ENCODE data around the gene CEP70. TPM values are rescaled to one million over a fixed set of nuclear protein-coding genes. Genes with fewer than 3 reads are reported as not detected.
A peak's percentile ranks its signal among the peaks of the same experiment; 100 is the strongest.
"Not testable (repeated sequence)": the region's sequence is repeated elsewhere in the genome, so short reads cannot be mapped to it uniquely, and the experiment has no call there.

Gene CEP70
- total and polyA plus RNA-seq, 4 donors, result 6.9 to 26.5 (median 9.1) TPM

DNA sequence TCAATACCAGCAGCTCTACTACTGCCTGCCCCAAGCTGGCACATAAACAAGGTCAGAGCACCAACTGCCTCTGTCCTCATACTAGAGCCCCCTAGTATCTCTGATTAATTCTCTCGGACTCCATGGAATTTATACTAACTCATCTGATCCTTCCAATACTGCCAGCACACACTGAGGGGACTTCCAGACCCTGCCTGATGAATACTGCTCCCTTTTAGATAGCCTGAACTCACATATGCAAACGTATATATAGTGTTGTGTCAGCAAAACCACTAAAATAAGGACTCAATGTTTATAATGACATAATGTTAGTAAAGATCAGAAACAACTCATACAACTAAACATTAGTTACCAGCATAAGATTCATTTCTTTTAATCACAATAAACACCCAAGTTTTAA, 25.0 kb downstream of the CEP70 start:
- WGBS, result 86% methylated on average over 2 of the region's 2 CpGs
- H3K27ac ChIP-seq (ENCODE audit: low read depth in 1 of 2, low read length in 2 of 2), result no peak overlapping the region
- peaks cover 0 to 7% (median 1%) of the 10 kb centered on the region in 4 donors for H3K9me3 ChIP-seq (ENCODE audit: control insufficient read depth in 4 of 4, low read length in 3 of 4)
- no peak for TF ChIP-seq TAF1 (conservative IDR thresholded peaks at IDR 0.05)
- no peak for TF ChIP-seq YY1 (IDR thresholded peaks at IDR 0.05)
- no peak for TF ChIP-seq EGR1 (IDR thresholded peaks at IDR 0.05; ENCODE audit: low read depth in 2 of 2)
- TF ChIP-seq, protein P1, sequence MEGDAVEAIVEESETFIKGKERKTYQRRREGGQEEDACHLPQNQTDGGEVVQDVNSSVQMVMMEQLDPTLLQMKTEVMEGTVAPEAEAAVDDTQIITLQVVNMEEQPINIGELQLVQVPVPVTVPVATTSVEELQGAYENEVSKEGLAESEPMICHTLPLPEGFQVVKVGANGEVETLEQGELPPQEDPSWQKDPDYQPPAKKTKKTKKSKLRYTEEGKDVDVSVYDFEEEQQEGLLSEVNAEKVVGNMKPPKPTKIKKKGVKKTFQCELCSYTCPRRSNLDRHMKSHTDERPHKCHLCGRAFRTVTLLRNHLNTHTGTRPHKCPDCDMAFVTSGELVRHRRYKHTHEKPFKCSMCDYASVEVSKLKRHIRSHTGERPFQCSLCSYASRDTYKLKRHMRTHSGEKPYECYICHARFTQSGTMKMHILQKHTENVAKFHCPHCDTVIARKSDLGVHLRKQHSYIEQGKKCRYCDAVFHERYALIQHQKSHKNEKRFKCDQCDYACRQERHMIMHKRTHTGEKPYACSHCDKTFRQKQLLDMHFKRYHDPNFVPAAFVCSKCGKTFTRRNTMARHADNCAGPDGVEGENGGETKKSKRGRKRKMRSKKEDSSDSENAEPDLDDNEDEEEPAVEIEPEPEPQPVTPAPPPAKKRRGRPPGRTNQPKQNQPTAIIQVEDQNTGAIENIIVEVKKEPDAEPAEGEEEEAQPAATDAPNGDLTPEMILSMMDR (IDR thresholded peaks at IDR 0.05; ENCODE audit: low read depth, low read length, missing input control), result no peak
- TF ChIP-seq FOXA1 (IDR thresholded peaks at IDR 0.05), result no peak
- TF ChIP-seq HNF4G (IDR thresholded peaks at IDR 0.05), result no peak
- TF ChIP-seq, protein P2, sequence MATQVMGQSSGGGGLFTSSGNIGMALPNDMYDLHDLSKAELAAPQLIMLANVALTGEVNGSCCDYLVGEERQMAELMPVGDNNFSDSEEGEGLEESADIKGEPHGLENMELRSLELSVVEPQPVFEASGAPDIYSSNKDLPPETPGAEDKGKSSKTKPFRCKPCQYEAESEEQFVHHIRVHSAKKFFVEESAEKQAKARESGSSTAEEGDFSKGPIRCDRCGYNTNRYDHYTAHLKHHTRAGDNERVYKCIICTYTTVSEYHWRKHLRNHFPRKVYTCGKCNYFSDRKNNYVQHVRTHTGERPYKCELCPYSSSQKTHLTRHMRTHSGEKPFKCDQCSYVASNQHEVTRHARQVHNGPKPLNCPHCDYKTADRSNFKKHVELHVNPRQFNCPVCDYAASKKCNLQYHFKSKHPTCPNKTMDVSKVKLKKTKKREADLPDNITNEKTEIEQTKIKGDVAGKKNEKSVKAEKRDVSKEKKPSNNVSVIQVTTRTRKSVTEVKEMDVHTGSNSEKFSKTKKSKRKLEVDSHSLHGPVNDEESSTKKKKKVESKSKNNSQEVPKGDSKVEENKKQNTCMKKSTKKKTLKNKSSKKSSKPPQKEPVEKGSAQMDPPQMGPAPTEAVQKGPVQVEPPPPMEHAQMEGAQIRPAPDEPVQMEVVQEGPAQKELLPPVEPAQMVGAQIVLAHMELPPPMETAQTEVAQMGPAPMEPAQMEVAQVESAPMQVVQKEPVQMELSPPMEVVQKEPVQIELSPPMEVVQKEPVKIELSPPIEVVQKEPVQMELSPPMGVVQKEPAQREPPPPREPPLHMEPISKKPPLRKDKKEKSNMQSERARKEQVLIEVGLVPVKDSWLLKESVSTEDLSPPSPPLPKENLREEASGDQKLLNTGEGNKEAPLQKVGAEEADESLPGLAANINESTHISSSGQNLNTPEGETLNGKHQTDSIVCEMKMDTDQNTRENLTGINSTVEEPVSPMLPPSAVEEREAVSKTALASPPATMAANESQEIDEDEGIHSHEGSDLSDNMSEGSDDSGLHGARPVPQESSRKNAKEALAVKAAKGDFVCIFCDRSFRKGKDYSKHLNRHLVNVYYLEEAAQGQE (IDR thresholded peaks at IDR 0.05), result no peak
- TF ChIP-seq, protein P3, sequence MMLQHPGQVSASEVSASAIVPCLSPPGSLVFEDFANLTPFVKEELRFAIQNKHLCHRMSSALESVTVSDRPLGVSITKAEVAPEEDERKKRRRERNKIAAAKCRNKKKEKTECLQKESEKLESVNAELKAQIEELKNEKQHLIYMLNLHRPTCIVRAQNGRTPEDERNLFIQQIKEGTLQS (IDR thresholded peaks at IDR 0.05), result no peak
- TF ChIP-seq NR2F2 (IDR thresholded peaks at IDR 0.05), result no peak
- TF ChIP-seq FOXA2 (IDR thresholded peaks at IDR 0.05), result no peak
- TF ChIP-seq, protein P4, sequence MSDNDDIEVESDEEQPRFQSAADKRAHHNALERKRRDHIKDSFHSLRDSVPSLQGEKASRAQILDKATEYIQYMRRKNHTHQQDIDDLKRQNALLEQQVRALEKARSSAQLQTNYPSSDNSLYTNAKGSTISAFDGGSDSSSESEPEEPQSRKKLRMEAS (IDR thresholded peaks at IDR 0.05), result no peak
- TF ChIP-seq JUND (IDR thresholded peaks at IDR 0.05), result no peak
- no peak for TF ChIP-seq SP1 (IDR thresholded peaks at IDR 0.05)
- no peak for TF ChIP-seq HNF4A (conservative IDR thresholded peaks at IDR 0.05)
- TF ChIP-seq GABPA (IDR thresholded peaks at IDR 0.05 in 1 of 2, conservative IDR thresholded peaks at IDR 0.05 in 1 of 2), result no peak
- TF ChIP-seq, protein P5, sequence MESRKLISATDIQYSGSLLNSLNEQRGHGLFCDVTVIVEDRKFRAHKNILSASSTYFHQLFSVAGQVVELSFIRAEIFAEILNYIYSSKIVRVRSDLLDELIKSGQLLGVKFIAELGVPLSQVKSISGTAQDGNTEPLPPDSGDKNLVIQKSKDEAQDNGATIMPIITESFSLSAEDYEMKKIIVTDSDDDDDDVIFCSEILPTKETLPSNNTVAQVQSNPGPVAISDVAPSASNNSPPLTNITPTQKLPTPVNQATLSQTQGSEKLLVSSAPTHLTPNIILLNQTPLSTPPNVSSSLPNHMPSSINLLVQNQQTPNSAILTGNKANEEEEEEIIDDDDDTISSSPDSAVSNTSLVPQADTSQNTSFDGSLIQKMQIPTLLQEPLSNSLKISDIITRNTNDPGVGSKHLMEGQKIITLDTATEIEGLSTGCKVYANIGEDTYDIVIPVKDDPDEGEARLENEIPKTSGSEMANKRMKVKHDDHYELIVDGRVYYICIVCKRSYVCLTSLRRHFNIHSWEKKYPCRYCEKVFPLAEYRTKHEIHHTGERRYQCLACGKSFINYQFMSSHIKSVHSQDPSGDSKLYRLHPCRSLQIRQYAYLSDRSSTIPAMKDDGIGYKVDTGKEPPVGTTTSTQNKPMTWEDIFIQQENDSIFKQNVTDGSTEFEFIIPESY (IDR thresholded peaks at IDR 0.05), result no peak
- H3K27me3 ChIP-seq (ENCODE audit: control insufficient read depth in 4 of 4, insufficient read depth in 4 of 4, low read length in 3 of 4), result no peaks in the 10 kb centered on the region
- H3K36me3 ChIP-seq (ENCODE audit: control insufficient read depth in 4 of 4, insufficient read depth in 3 of 4, low read depth in 1 of 4, low read length in 3 of 4), result peaks cover 3 to 13% (median 4%) of the 10 kb centered on the region in 4 donors
- no peak overlapping the region for H3K9ac ChIP-seq (ENCODE audit: low read depth in 1 of 2, low read length in 2 of 2)
- no peak overlapping the region for H3K4me3 ChIP-seq (ENCODE audit: low read depth in 1 of 3, low read length in 3 of 3)
- H3K4me1 ChIP-seq (ENCODE audit: control insufficient read depth in 4 of 4, insufficient read depth in 4 of 4, low read length in 3 of 4), result peaks cover 0 to 3% (median under 1%) of the 10 kb centered on the region in 4 donors
- DNase-seq (ENCODE audit: low spot score), result no peak

DNA sequence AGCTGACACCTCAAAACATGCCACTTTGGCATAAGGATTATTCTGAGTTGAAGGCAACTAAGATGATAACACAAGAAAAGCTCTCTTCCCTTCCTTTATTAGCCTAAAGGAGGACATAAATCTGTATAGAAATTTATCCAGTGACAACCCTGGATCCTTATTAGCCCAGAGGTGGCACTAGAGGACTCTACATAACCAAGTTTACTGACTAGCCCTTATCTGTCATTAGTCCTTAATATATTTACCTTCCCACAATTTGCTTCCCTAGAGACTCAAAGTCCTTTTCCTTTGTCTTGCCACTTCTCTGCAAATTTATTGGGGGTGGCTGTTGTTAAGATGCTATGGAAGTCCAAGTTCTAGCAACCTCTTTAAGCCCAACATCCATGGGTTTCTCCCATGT, 26.7 kb downstream of the CEP70 start:
- H3K27me3 ChIP-seq (ENCODE audit: control insufficient read depth in 4 of 4, insufficient read depth in 4 of 4, low read length in 3 of 4), result no peaks in the 10 kb centered on the region
- peaks cover 0 to 3% (median under 1%) of the 10 kb centered on the region in 4 donors for H3K4me1 ChIP-seq (ENCODE audit: control insufficient read depth in 4 of 4, insufficient read depth in 4 of 4, low read length in 3 of 4)
- H3K4me3 ChIP-seq (ENCODE audit: low read depth in 1 of 3, low read length in 3 of 3), result no peak overlapping the region
- TF ChIP-seq, protein P1 (IDR thresholded peaks at IDR 0.05; ENCODE audit: low read depth, low read length, missing input control), result peak; percentile 25
- TF ChIP-seq RAD21 (IDR thresholded peaks at IDR 0.05) (peak; percentile 46 to 55), RXRA (IDR thresholded peaks at IDR 0.05) (no peak), NR2F2 (IDR thresholded peaks at IDR 0.05) (no peak)
- H3K9ac ChIP-seq (ENCODE audit: low read depth in 1 of 2, low read length in 2 of 2), result no peak overlapping the region
- no peak for DNase-seq (ENCODE audit: low spot score)
- no peaks in the 10 kb centered on the region for H3K9me3 ChIP-seq (ENCODE audit: control insufficient read depth in 4 of 4, low read length in 3 of 4)
- no peak overlapping the region for H3K27ac ChIP-seq (ENCODE audit: low read depth in 1 of 2, low read length in 2 of 2)
- peaks cover 0 to 3% (median 2%) of the 10 kb centered on the region in 4 donors for H3K36me3 ChIP-seq (ENCODE audit: control insufficient read depth in 4 of 4, insufficient read depth in 3 of 4, low read depth in 1 of 4, low read length in 3 of 4)

DNA sequence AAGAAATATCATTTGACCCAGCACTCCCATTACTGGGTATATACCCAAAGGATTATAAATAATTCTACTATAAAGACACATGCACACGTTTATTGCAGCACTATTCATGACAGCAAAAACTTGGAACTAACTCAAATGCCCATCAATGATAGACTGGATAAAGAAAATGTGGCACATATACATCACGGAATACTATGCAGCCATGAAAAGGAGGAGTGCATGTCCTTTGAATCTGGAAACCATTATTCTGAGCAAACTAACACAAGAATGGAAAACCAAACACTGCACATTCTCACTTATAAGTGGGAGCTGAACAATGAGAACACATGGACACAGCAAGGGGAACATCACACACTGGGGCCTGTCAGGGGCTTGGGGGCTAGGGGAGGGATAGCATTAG, 27.8 kb downstream of the CEP70 start:
- H3K27me3 ChIP-seq (ENCODE audit: control insufficient read depth in 4 of 4, insufficient read depth in 4 of 4, low read length in 3 of 4); H3K4me3 ChIP-seq (ENCODE audit: low read depth in 1 of 3, low read length in 3 of 3); H3K4me1 ChIP-seq (ENCODE audit: control insufficient read depth in 4 of 4, insufficient read depth in 4 of 4, low read length in 3 of 4); H3K27ac ChIP-seq (ENCODE audit: low read depth in 1 of 2, low read length in 2 of 2); H3K36me3 ChIP-seq (ENCODE audit: control insufficient read depth in 4 of 4, insufficient read depth in 3 of 4, low read depth in 1 of 4, low read length in 3 of 4); H3K9ac ChIP-seq (ENCODE audit: low read depth in 1 of 2, low read length in 2 of 2); DNase-seq (ENCODE audit: low spot score); H3K9me3 ChIP-seq (ENCODE audit: control insufficient read depth in 4 of 4, low read length in 3 of 4): not testable (repeated sequence)
- 96% methylated on average over 2 of the region's 2 CpGs for WGBS

Data from liver (tissue), 9 donors.